ENCODE results near the gene AP2M1. TPM values are rescaled to one million over a fixed set of nuclear protein-coding genes. Genes with fewer than 3 reads are reported as not detected.

The AP2M1 gene
- total and polyA plus RNA-seq, 2 of the 13 experiments (the other 11 are each of a cell fraction or from before 2014, with no cell fraction given): 126 to 146 TPM

DNA sequence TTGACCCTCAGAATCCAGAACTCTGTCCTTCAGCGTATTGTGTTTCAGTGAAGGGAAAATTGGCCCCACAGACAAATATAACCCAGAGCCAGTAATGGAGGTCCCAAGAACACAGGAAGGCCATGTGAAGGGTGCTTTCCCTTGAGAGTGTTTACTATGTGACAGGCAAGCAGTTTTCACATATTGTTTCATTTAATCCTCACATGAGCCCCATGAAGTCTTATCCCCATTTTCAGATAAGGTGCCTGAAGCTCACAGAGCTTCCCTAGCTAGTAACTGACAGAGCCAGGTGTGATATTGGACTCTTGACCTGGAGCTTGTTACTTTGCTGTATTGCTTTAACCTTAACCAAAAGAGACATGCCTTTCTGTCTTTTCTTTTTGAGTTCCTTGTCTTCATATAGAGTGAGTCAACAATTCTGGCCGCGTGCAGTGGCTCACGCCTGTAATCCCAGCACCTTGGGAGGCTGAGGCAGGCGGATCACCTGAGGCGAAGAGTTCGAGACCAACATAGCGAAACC, 28.8 kb upstream of the AP2M1 start:
- Histone ChIP-seq H3K4me2 (ENCODE audit: low read depth, low read length) (no peak overlapping the region), H3K4me1 (ENCODE audit: insufficient read depth, low read length) (peaks cover 7% of the 10 kb centered on the region), H3K9me3 (ENCODE audit: low read length) (no peaks in the 10 kb centered on the region), H3K36me3 (replicated peaks in 1 of 2; ENCODE audit: control insufficient read depth in 1 of 2, insufficient read depth in 2 of 2, low read length in 2 of 2) (peaks cover 20 to 52% of the 10 kb centered on the region in 2 experiments), H3K79me2 (ENCODE audit: insufficient read depth, low read length) (no peaks in the 10 kb centered on the region), H3K27ac (ENCODE audit: extremely low read length, insufficient read depth, low read length) (no peak overlapping the region), H3K9ac (ENCODE audit: insufficient read depth, low read depth, low read length) (no peak overlapping the region), H3K4me3 (replicated peaks in 1 of 3; ENCODE audit: insufficient read depth in 1 of 3, low read depth in 2 of 3, low read length in 3 of 3) (no peak overlapping the region), H2AFZ (ENCODE audit: low read length) (no peak overlapping the region), H3K27me3 (ENCODE audit: control insufficient read depth in 1 of 2, insufficient read depth in 2 of 2, low read length in 2 of 2) (no peaks in the 10 kb centered on the region), H4K20me1 (ENCODE audit: insufficient read depth, low read length) (no peaks in the 10 kb centered on the region)
- ChIA-PET POLR2A (interaction anchor here (0.8 to 1.2 kb wide), 4 partner anchors 10 to 96 kb away, joined by 3 to 4 read pairs (median 4); partner anchors contain the start of genes ABCF3, DVL3 and EIF2B5), CTCF (ENCODE audit: low intra/inter-chr PET ratio, low total read pairs) (interaction anchor here (1.1 kb wide), 1 partner anchor 143 kb away, joined by 3 read pairs; no protein-coding TSS in a partner anchor)
- 97% methylated on average over 8 of the region's 8 CpGs for WGBS (ENCODE audit: low lambda C conversion rate)
- in situ Hi-C loops (cut with HindIII; ENCODE audit: extremely low pct_ligation_motif_present, low pct_unique_long_range_greater_than_20kb) (loop anchor here (25.0 kb wide), 1 partner anchor 259 kb away; the partner anchor contains the start of gene PARL), intact Hi-C loops (cut with micrococcal nuclease; ENCODE audit: unreplicated experiment) (loop anchor here (1.0 to 5.0 kb wide), 2 partner anchors 41 to 96 kb away; partner anchors contain the start of gene ABCF3)
- TF ChIP-seq PCBP2 (optimal IDR thresholded peaks at IDR 0.05; ENCODE audit: low read depth, low read length, poor library complexity, severe bottlenecking) (no peak), DR1 (CRISPR knock-in tag; IDR thresholded peaks at IDR 0.05) (no peak), ZNF720 (CRISPR knock-in tag; IDR thresholded peaks at IDR 0.05) (no peak), EP300 (IDR thresholded peaks at IDR 0.05; ENCODE audit: low read depth in 2 of 2, low read length in 2 of 2) (no peak), EP300 (CRISPR knock-in tag; IDR thresholded peaks at IDR 0.05; ENCODE audit: borderline replicate concordance) (no peak), POLR2AphosphoS5 (IDR thresholded peaks at IDR 0.05; ENCODE audit: low read depth, low read length) (0 out of 2 replicates have a peak, but pooled peaks have one; percentile 7), ZNF776 (CRISPR knock-in tag; IDR thresholded peaks at IDR 0.05) (no peak)
- TF ChIP-seq, protein P1, sequence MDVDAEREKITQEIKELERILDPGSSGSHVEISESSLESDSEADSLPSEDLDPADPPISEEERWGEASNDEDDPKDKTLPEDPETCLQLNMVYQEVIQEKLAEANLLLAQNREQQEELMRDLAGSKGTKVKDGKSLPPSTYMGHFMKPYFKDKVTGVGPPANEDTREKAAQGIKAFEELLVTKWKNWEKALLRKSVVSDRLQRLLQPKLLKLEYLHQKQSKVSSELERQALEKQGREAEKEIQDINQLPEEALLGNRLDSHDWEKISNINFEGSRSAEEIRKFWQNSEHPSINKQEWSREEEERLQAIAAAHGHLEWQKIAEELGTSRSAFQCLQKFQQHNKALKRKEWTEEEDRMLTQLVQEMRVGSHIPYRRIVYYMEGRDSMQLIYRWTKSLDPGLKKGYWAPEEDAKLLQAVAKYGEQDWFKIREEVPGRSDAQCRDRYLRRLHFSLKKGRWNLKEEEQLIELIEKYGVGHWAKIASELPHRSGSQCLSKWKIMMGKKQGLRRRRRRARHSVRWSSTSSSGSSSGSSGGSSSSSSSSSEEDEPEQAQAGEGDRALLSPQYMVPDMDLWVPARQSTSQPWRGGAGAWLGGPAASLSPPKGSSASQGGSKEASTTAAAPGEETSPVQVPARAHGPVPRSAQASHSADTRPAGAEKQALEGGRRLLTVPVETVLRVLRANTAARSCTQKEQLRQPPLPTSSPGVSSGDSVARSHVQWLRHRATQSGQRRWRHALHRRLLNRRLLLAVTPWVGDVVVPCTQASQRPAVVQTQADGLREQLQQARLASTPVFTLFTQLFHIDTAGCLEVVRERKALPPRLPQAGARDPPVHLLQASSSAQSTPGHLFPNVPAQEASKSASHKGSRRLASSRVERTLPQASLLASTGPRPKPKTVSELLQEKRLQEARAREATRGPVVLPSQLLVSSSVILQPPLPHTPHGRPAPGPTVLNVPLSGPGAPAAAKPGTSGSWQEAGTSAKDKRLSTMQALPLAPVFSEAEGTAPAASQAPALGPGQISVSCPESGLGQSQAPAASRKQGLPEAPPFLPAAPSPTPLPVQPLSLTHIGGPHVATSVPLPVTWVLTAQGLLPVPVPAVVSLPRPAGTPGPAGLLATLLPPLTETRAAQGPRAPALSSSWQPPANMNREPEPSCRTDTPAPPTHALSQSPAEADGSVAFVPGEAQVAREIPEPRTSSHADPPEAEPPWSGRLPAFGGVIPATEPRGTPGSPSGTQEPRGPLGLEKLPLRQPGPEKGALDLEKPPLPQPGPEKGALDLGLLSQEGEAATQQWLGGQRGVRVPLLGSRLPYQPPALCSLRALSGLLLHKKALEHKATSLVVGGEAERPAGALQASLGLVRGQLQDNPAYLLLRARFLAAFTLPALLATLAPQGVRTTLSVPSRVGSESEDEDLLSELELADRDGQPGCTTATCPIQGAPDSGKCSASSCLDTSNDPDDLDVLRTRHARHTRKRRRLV (CRISPR knock-in tag; IDR thresholded peaks at IDR 0.05): no peak
- no TSS peak for BruUV-seq (replicated peaks)
- DNase-seq (ENCODE audit: low spot score) (no peak), ATAC-seq (no peak), FAIRE-seq (no peak)
